HCT116 (cell line): Measurements from ENCODE around the gene MISP3. TPM values are rescaled to one million over a fixed set of nuclear protein-coding genes. Genes with fewer than 3 reads are reported as not detected.

Experiments used
- ATAC-seq: fragments of 200-7000 bp; cut with Tn5 transposase; 2 replicates; pipeline ENCODE4 v1.9.1; 2020; ENCODE audit warnings: mild to moderate bottlenecking, moderate library complexity
- BruUV-seq: library from RNA; stranded (reverse); fragments of 400-500 nt; replicated peaks from 2 replicates; lab custom pipeline; 2021; lab: Mats Ljungman, UMichigan
- CTCF ChIA-PET: fragments of 300-600 bp; sonication (Branson Sonifier 250); formaldehyde crosslinking; loops from one replicate; lab custom pipeline; 2021; ENCODE audit warnings: antibody characterized with exemption; lab: Charles Lee
- POLR2A ChIA-PET: fragments of 300-600, 350-600 bp; sonication (Branson Sonifier 250); formaldehyde crosslinking; loops from one replicate; lab custom pipeline; 2021; ENCODE audit warnings: antibody characterized with exemption; lab: Charles Lee
- RAD21 ChIA-PET, 2 experiments: fragments of 300-600 bp; sonication (Branson Sonifier 250); formaldehyde crosslinking; loops; one replicate each; lab custom pipeline; 2023; ENCODE audit warnings: low total read pairs in 2 of 2; ENCODE audit not compliant: uncharacterized antibody in 2 of 2, unreplicated experiment in 2 of 2, low non-redundant PET in 1 of 2; lab: Charles Lee
- DNase-seq: peaks from one replicate; pipeline ENCODE4 v3.0.0-alpha.2; 2010; ENCODE audit warnings: low read depth, low spot score
- H2AFZ ChIP-seq: fragments of 200-600 bp; shearing (Covaris generic), sonication (generic); 2 replicates; pipeline ENCODE4 v1.6.1; 2017; ENCODE audit warnings: low read depth, mixed run types, mixed read lengths, antibody characterized with exemption, low read length; ENCODE audit not compliant: poor library complexity, severe bottlenecking
- H3K27ac ChIP-seq: 2 replicates; pipeline ENCODE4 v1.5.1; 2012; ENCODE audit warnings: low read depth, low read length
- H3K27me3 ChIP-seq: fragments of 200-600 bp; sonication (generic); 2 replicates; pipeline ENCODE4 v1.6.1; 2016; ENCODE audit warnings: mixed run types, low read length, mixed read lengths; ENCODE audit not compliant: insufficient read depth
- H3K36me3 ChIP-seq, 2 experiments: fragments of 200-500 bp in 1 of 2; fragments of 200-600 bp in 1 of 2; sonication (Bioruptor generic) in 1 of 2; sonication (generic) in 1 of 2; 2 replicates each; pipeline versions ENCODE4 v1.5.1 to v1.6.1; 2014 to 2016; ENCODE audit warnings: low read length in 2 of 2, inconsistent platforms in 1 of 2, mixed read lengths in 1 of 2, mixed run types in 1 of 2; ENCODE audit not compliant: insufficient read depth in 2 of 2, control insufficient read depth in 1 of 2
- H3K4me1 ChIP-seq, 2 experiments: fragments of 200-600 bp in 1 of 2; sonication (generic) in 1 of 2; 2 replicates each; pipeline versions ENCODE4 v1.5.1 to v1.6.1; 2012 to 2017; ENCODE audit warnings: low read length in 2 of 2, inconsistent platforms in 1 of 2, mild to moderate bottlenecking in 1 of 2, mixed read lengths in 1 of 2, mixed run types in 1 of 2, moderate library complexity in 1 of 2; ENCODE audit not compliant: insufficient read depth in 2 of 2, control insufficient read depth in 1 of 2
- H3K4me2 ChIP-seq: fragments of 200-600 bp; sonication (generic); 2 replicates; pipeline ENCODE4 v1.6.1; 2017; ENCODE audit warnings: mixed run types, low read length, mixed read lengths
- H3K4me3 ChIP-seq, 2 experiments: fragments of 200-600 bp in 1 of 2; sonication (generic) in 1 of 2; replicated peaks in 1 of 2; 2 replicates each; pipeline ENCODE4 v1.5.1; 2011 to 2016; ENCODE audit warnings: low read length in 2 of 2, control low read depth in 1 of 2, low read depth in 1 of 2, mild to moderate bottlenecking in 1 of 2, mixed read lengths in 1 of 2, mixed run types in 1 of 2
- H3K79me2 ChIP-seq: fragments of 200-600 bp; sonication (generic); 2 replicates; pipeline ENCODE4 v1.6.1; 2017; ENCODE audit warnings: mild to moderate bottlenecking, mixed run types, low read length, moderate library complexity, mixed read lengths; ENCODE audit not compliant: insufficient read depth
- H3K9ac ChIP-seq: fragments of 200-600 bp; sonication (generic); 2 replicates; pipeline ENCODE4 v1.6.1; 2016; ENCODE audit warnings: low read length, mixed read lengths
- H3K9me2 ChIP-seq: fragments of 200-600 bp; sonication (generic), shearing (Covaris generic); 2 replicates; pipeline ENCODE4 v1.6.1; 2017; ENCODE audit warnings: mixed run types, mild to moderate bottlenecking, moderate library complexity; ENCODE audit not compliant: insufficient read depth
- H3K9me3 ChIP-seq, 2 experiments: fragments of 200-500 bp in 1 of 2; fragments of 200-600 bp in 1 of 2; sonication (Bioruptor generic) in 1 of 2; sonication (generic) in 1 of 2; 2 replicates each; pipeline ENCODE4 v1.6.1; 2014 to 2017; ENCODE audit warnings: low read length in 2 of 2, mixed read lengths in 2 of 2, inconsistent platforms in 1 of 2, low read depth in 1 of 2, mild to moderate bottlenecking in 1 of 2, mixed run types in 1 of 2, moderate library complexity in 1 of 2; ENCODE audit not compliant: control insufficient read depth in 1 of 2, insufficient read depth in 1 of 2
- H4K20me1 ChIP-seq: fragments of 200-600 bp; sonication (generic), shearing (Covaris generic); 2 replicates; pipeline ENCODE4 v1.6.1; 2017; ENCODE audit warnings: mixed run types, mild to moderate bottlenecking, moderate library complexity; ENCODE audit not compliant: insufficient read depth
- CBX3 ChIP-seq: IDR thresholded peaks from 2 replicates; pipeline ENCODE4 v1.6.1; 2012; ENCODE audit warnings: low read depth
- JUND ChIP-seq: IDR thresholded peaks from 2 replicates; pipeline ENCODE4 v1.6.1; 2012
- RAD21 ChIP-seq: IDR thresholded peaks from 2 replicates; pipeline ENCODE4 v1.6.1; 2012; ENCODE audit warnings: low read depth, mild to moderate bottlenecking
- SIN3A ChIP-seq: IDR thresholded peaks from 2 replicates; pipeline ENCODE4 v1.6.1; 2012; ENCODE audit warnings: low read depth
- SRF ChIP-seq: IDR thresholded peaks from 2 replicates; pipeline ENCODE4 v1.6.1; 2012; ENCODE audit warnings: low read depth
- YY1 ChIP-seq: IDR thresholded peaks from 2 replicates; pipeline ENCODE4 v1.6.1; 2011; ENCODE audit warnings: low read length, low read depth, moderate library complexity, mild to moderate bottlenecking; ENCODE audit not compliant: insufficient replicate concordance; ENCODE audit errors: extremely low read depth
- ZNF274 ChIP-seq: fragments of 200-500 bp; sonication (Bioruptor generic); IDR thresholded peaks from 2 replicates; pipeline ENCODE4 v1.6.1; 2014; ENCODE audit warnings: mild to moderate bottlenecking, low read depth, low read length, inconsistent platforms
- intact Hi-C: fragments of 100-400 bp; cut with micrococcal nuclease; formaldehyde crosslinking; loops from 2 replicates; pipeline ENCODE4 v1.10.0; 2022
- total RNA-seq: library from RNA; stranded (reverse); gene quantifications from one replicate; pipeline ENCODE4 v1.2.1, GENCODE V29; 2021; ENCODE audit not compliant: unreplicated experiment
- TF ChIP-seq, protein P1 (sequence below): IDR thresholded peaks from 2 replicates; pipeline ENCODE4 v1.6.1; 2012

Gene MISP3
- total RNA-seq, 1 experiment from 2014 or later, result 5.2 TPM

DNA sequence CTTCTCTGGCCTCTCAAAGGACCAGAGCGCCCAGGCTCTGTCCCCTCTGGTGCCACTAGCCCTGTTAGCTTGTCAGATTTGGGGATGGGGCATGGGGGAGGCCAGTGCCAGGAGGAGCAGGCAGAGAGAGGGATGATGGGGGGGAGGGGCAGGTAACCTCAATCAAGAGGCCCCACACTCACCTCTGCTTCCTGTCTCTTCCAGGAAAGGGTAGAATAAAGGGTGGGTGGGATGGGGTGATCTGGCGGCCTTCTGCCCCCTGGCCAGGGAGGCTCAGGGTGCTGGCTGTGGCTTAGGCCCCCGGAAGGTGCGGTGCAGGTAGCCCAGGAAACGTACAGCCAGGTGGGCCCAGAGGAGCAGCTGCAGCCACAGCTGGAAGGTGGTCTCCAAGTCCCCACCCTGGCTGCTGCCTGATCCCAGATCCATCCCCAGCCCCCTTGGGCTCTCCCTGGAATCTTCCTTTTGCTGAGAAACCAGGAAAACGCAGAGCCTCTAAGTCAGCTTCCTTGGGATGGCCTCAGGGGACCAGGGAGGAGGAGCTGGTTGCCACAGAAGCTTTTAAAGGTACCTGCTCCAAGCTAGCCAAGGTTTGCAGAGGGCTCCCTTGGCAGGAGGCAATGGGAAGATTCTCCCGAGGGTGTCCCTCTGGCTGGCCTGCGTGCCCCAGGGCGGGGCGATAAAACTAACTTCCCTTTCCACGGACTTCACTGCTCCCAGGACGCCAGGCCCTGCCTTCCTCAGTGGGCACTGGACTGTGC lies 39.6 kb downstream of the MISP3 start:
- BruUV-seq, result no TSS peak
- no peak for TF ChIP-seq ZNF274
- Histone ChIP-seq H3K36me3 (no peaks in the 10 kb centered on the region; a peak in 1 of 4 replicates), H3K4me3 (peak overlapping the region in 1 of 2 experiments; percentile 88; a peak in 1 of 4 replicates), H3K9ac (no peak overlapping the region), H3K4me1 (peaks cover 24 to 38% of the 10 kb centered on the region in 2 experiments), H3K27me3 (no peaks in the 10 kb centered on the region), H3K4me2 (peak overlapping the region; percentile 89), H4K20me1 (no peaks in the 10 kb centered on the region), H2AFZ (no peak overlapping the region), H3K9me3 (no peaks in the 10 kb centered on the region), H3K79me2 (peaks cover 27% of the 10 kb centered on the region), H3K27ac (peak overlapping the region; percentile 68; the same call in 1 of the 2 replicates), H3K9me2 (no peaks in the 10 kb centered on the region)
- CTCF ChIA-PET, result no interaction called here
- RAD21 ChIA-PET, result no interaction called here
- POLR2A ChIA-PET, result no interaction called here
- DNase-seq (no peak), ATAC-seq (no peak)
- intact Hi-C loops, result loop anchor here (5.0 kb wide), 1 partner anchor 40 kb away; the partner anchor contains the start of gene MISP3

DNA sequence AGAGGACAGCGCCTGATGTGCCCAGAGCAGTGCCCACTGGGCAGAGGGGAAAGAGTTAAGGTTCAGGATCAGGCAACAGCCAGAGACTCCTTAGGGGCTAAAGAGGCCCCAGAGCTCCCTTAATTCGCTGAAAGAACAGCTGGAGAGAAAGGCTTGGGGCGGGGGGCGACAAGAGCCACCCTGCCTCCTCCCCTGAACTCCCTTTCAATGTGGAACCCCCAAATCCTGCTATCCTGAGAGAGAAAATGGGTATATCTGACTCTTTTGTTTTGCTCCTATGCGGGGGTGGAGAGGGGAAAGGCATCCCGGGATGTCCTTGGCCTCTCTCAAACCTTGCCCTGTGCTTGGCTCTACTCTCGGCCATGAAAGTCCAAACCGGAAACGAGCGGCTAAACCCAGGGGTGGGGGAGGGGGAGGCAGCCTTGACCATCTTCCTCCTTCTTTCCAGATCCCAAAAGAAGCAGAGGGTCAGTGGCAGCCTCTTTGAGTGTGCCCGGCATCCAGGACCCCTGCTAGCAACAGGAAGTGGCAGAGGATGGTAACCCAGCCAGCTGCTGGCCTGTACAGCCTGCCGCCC lies 40.3 kb downstream of the MISP3 start:
- ChIA-PET POLR2A (no interaction called here), CTCF (no interaction called here)
- H3K4me3 ChIP-seq, result peak overlapping the region; percentile 81 to 88
- DNase-seq, result no peak
- H3K9me2 ChIP-seq, result no peaks in the 10 kb centered on the region
- H3K36me3 ChIP-seq, result no peaks in the 10 kb centered on the region; a peak in 1 of 4 replicates
- peak overlapping the region; percentile 82 for H3K9ac ChIP-seq
- H2AFZ ChIP-seq, result no peak overlapping the region
- peaks cover 24 to 38% of the 10 kb centered on the region in 2 experiments for H3K4me1 ChIP-seq
- H3K9me3 ChIP-seq, result no peaks in the 10 kb centered on the region
- no peak for TF ChIP-seq SIN3A
- TF ChIP-seq JUND, result no peak
- TF ChIP-seq YY1, result no peak
- no peak for TF ChIP-seq RAD21
- TF ChIP-seq CBX3, result no peak
- TF ChIP-seq, protein P1, sequence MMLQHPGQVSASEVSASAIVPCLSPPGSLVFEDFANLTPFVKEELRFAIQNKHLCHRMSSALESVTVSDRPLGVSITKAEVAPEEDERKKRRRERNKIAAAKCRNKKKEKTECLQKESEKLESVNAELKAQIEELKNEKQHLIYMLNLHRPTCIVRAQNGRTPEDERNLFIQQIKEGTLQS, result no peak
- no peak for TF ChIP-seq SRF
- TF ChIP-seq, all 23 proteins: peak for 0
- ATAC-seq, result no peak
- peak overlapping the region; percentile 89 for H3K4me2 ChIP-seq
- H4K20me1 ChIP-seq, result no peaks in the 10 kb centered on the region
- intact Hi-C loops, result loop anchor here (5.0 kb wide), 1 partner anchor 41 kb away; the partner anchor contains the start of gene MISP3
- H3K79me2 ChIP-seq, result peaks cover 27% of the 10 kb centered on the region
- no peaks in the 10 kb centered on the region for H3K27me3 ChIP-seq
- BruUV-seq, result no TSS peak
- peak overlapping the region; percentile 68 for H3K27ac ChIP-seq
- RAD21 ChIA-PET, result no interaction called here
